Measurements from ENCODE around the gene PATJ.

GRCh38 chr1:62142496-62142895, 400.2 kb downstream of the PATJ start:
- TF ChIP-seq EZH2phosphoT487 (IDR thresholded peaks at IDR 0.05; ENCODE audit: borderline replicate concordance) = no peak
- no peak for TF ChIP-seq CTCF (conservative IDR thresholded peaks at IDR 0.05; ENCODE audit: low read length)

Data from Loucy (cell line).